IMR-90 (cell line): ENCODE data around the gene RGR. TPM values are rescaled to one million over a fixed set of nuclear protein-coding genes. Genes with fewer than 3 reads are reported as not detected.

Experiments used
- ATAC-seq: fragments of 200-7000 bp; cut with Tn5 transposase; 2 replicates; pipeline ENCODE4 v1.9.1; 2020; ENCODE audit warnings: low read depth, mild to moderate bottlenecking, moderate library complexity
- BruUV-seq: library from RNA; stranded (reverse); fragments of 400-500 nt; replicated peaks from 2 replicates; lab custom pipeline; 2021; lab: Mats Ljungman, UMichigan
- CTCF ChIA-PET: fragments of 300-600 bp; formaldehyde crosslinking; extraction: SDS; loops from one replicate; lab custom pipeline; 2021; ENCODE audit warnings: antibody characterized with exemption; lab: Yijun Ruan, JAX
- POLR2A ChIA-PET: fragments of 300-600 bp; sonication (Branson Sonifier 250); formaldehyde crosslinking; loops from one replicate; lab custom pipeline; 2022; ENCODE audit warnings: antibody characterized with exemption; ENCODE audit not compliant: unreplicated experiment; lab: Charles Lee
- DNase-seq: peaks from one replicate; pipeline ENCODE4 v3.0.0; 2013
- H2AFZ ChIP-seq: replicated peaks from 2 replicates; pipeline ENCODE3; 2013; ENCODE audit warnings: low read length, mild to moderate bottlenecking; ENCODE audit not compliant: poor library complexity
- H2AK5ac ChIP-seq: 2 replicates; pipeline ENCODE4 v1.6.1; 2013; ENCODE audit warnings: low read depth, low read length, inconsistent platforms
- H2AK9ac ChIP-seq: replicated peaks from 2 replicates; pipeline ENCODE3; 2013; ENCODE audit warnings: mild to moderate bottlenecking, low read depth, low read length, moderate library complexity; ENCODE audit not compliant: poor library complexity
- H2BK120ac ChIP-seq: 2 replicates; pipeline ENCODE4 v1.6.1; 2013; ENCODE audit warnings: low read depth, low read length, inconsistent platforms
- H2BK15ac ChIP-seq: 3 replicates; pipeline ENCODE4 v1.6.1; 2013; ENCODE audit warnings: low read depth, low read length, inconsistent platforms
- H2BK20ac ChIP-seq: 2 replicates; pipeline ENCODE4 v1.6.1; 2013; ENCODE audit warnings: low read depth, mild to moderate bottlenecking, inconsistent platforms, low read length, moderate library complexity
- H2BK5ac ChIP-seq: 2 replicates; pipeline ENCODE4 v1.6.1; 2013; ENCODE audit warnings: mild to moderate bottlenecking, low read depth, low read length, inconsistent platforms; ENCODE audit not compliant: poor library complexity, severe bottlenecking
- H3K14ac ChIP-seq: replicated peaks from 2 replicates; pipeline ENCODE4 v1.6.1; 2013; ENCODE audit warnings: low read depth, low read length, inconsistent platforms
- H3K18ac ChIP-seq: 2 replicates; pipeline ENCODE4 v1.6.1; 2013; ENCODE audit warnings: low read depth, low read length, control low read depth
- H3K23ac ChIP-seq: 2 replicates; pipeline ENCODE4 v1.6.1; 2013; ENCODE audit warnings: low read depth, low read length, inconsistent platforms
- H3K27ac ChIP-seq: 2 replicates; pipeline ENCODE4 v1.5.1; 2013; ENCODE audit warnings: mild to moderate bottlenecking, control low read depth, low read length; ENCODE audit not compliant: insufficient read depth
- H3K27me3 ChIP-seq: 2 replicates; pipeline ENCODE4 v1.6.1; 2013; ENCODE audit warnings: low read length; ENCODE audit not compliant: control insufficient read depth, insufficient read depth
- H3K36me3 ChIP-seq: 2 replicates; pipeline ENCODE4 v1.6.1; 2013; ENCODE audit warnings: low read length, mixed read lengths; ENCODE audit not compliant: control insufficient read depth, insufficient read depth
- H3K4ac ChIP-seq: 2 replicates; pipeline ENCODE4 v1.6.1; 2013; ENCODE audit warnings: low read depth, low read length, inconsistent platforms
- H3K4me1 ChIP-seq: 2 replicates; pipeline ENCODE4 v1.6.1; 2013; ENCODE audit warnings: low read length, mixed read lengths; ENCODE audit not compliant: control insufficient read depth, insufficient read depth
- H3K4me2 ChIP-seq: 2 replicates; pipeline ENCODE4 v1.6.1; 2013; ENCODE audit warnings: low read depth, mild to moderate bottlenecking, control low read depth, low read length, moderate library complexity
- H3K4me3 ChIP-seq: 2 replicates; pipeline ENCODE4 v1.5.1; 2013; ENCODE audit warnings: low read depth, mild to moderate bottlenecking, control low read depth, low read length, moderate library complexity; ENCODE audit not compliant: insufficient read depth
- H3K56ac ChIP-seq: 2 replicates; pipeline ENCODE4 v1.6.1; 2013; ENCODE audit warnings: low read length, inconsistent platforms; ENCODE audit not compliant: insufficient read depth; ENCODE audit errors: extremely low read depth
- H3K79me1 ChIP-seq, 2 experiments: 2 replicates each; pipeline ENCODE4 v1.6.1; 2013; ENCODE audit warnings: low read length in 2 of 2, inconsistent platforms in 1 of 2, low read depth in 1 of 2
- H3K9ac ChIP-seq: 2 replicates; pipeline ENCODE4 v1.6.1; 2013; ENCODE audit warnings: low read depth, low read length, control low read depth
- H3K9me1 ChIP-seq: 2 replicates; pipeline ENCODE4 v1.6.1; 2013; ENCODE audit warnings: low read length, inconsistent platforms; ENCODE audit not compliant: insufficient read depth
- H3K9me3 ChIP-seq: 2 replicates; pipeline ENCODE4 v1.6.1; 2013; ENCODE audit warnings: low read length; ENCODE audit not compliant: control insufficient read depth, insufficient read depth
- H4K20me1 ChIP-seq: 2 replicates; pipeline ENCODE4 v1.6.1; 2013; ENCODE audit warnings: low read length, inconsistent platforms; ENCODE audit not compliant: insufficient read depth
- H4K5ac ChIP-seq: 2 replicates; pipeline ENCODE4 v1.6.1; 2013; ENCODE audit warnings: mild to moderate bottlenecking, low read depth, low read length, control low read depth
- H4K8ac ChIP-seq, 2 experiments: 2 replicates each; pipeline ENCODE4 v1.6.1; 2013; ENCODE audit warnings: low read depth in 2 of 2, low read length in 2 of 2, control low read depth in 1 of 2, inconsistent platforms in 1 of 2
- H4K91ac ChIP-seq: 2 replicates; pipeline ENCODE4 v1.6.1; 2013; ENCODE audit warnings: low read depth, low read length, inconsistent platforms; ENCODE audit not compliant: insufficient read depth
- BHLHE40 ChIP-seq: fragments of 150-350 bp; IDR thresholded peaks from 2 replicates; pipeline ENCODE4 v1.6.1; 2016; ENCODE audit warnings: mild to moderate bottlenecking, low read depth, low read length
- CEBPB ChIP-seq: IDR thresholded peaks from 2 replicates; pipeline ENCODE4 v1.6.1; 2012; ENCODE audit warnings: low read depth, low read length, improper control_type of control experiment
- CHD1 ChIP-seq: IDR thresholded peaks from 2 replicates; pipeline ENCODE4 v1.6.1; 2012; ENCODE audit warnings: low read depth, low read length, improper control_type of control experiment
- CTCF ChIP-seq: conservative IDR thresholded peaks from 2 replicates; pipeline ENCODE4 v1.5.1; 2012; ENCODE audit warnings: mild to moderate bottlenecking, low read depth, low read length, improper control_type of control experiment
- ELK1 ChIP-seq: fragments of 150-350 bp; IDR thresholded peaks from 2 replicates; pipeline ENCODE4 v1.6.1; 2016; ENCODE audit warnings: low read depth, mild to moderate bottlenecking, low read length, moderate library complexity, borderline replicate concordance
- FOS ChIP-seq: fragments of 150-350 bp; IDR thresholded peaks from 2 replicates; pipeline ENCODE4 v1.6.1; 2016; ENCODE audit warnings: low read depth, low read length
- MAFK ChIP-seq: IDR thresholded peaks from 2 replicates; pipeline ENCODE4 v1.6.1; 2012; ENCODE audit warnings: low read depth, low read length, improper control_type of control experiment
- MAZ ChIP-seq: IDR thresholded peaks from 2 replicates; pipeline ENCODE4 v1.6.1; 2012; ENCODE audit warnings: low read depth, mild to moderate bottlenecking, low read length, improper control_type of control experiment, moderate library complexity, borderline replicate concordance
- MXI1 ChIP-seq: IDR thresholded peaks from 2 replicates; pipeline ENCODE4 v1.6.1; 2012; ENCODE audit warnings: low read depth, mild to moderate bottlenecking, low read length, moderate library complexity, borderline replicate concordance
- NFE2L2 ChIP-seq: fragments of 150-350 bp; IDR thresholded peaks from 2 replicates; pipeline ENCODE4 v1.6.1; 2016; ENCODE audit warnings: low read depth, mild to moderate bottlenecking, low read length
- POLR2A ChIP-seq: IDR thresholded peaks from 2 replicates; pipeline ENCODE4 v1.6.1; 2012; ENCODE audit warnings: mild to moderate bottlenecking, low read depth, low read length
- RAD21 ChIP-seq: IDR thresholded peaks from 2 replicates; pipeline ENCODE4 v1.6.1; 2012; ENCODE audit warnings: low read length, improper control_type of control experiment
- RCOR1 ChIP-seq: IDR thresholded peaks from 2 replicates; pipeline ENCODE4 v1.6.1; 2012; ENCODE audit warnings: mild to moderate bottlenecking, low read length, improper control_type of control experiment; ENCODE audit not compliant: insufficient replicate concordance
- RFX5 ChIP-seq: IDR thresholded peaks from 2 replicates; pipeline ENCODE4 v1.8.0; 2012; ENCODE audit warnings: low read depth, mild to moderate bottlenecking, low read length, moderate library complexity
- SMC3 ChIP-seq: fragments of 150-350 bp; IDR thresholded peaks from 2 replicates; pipeline ENCODE4 v1.6.1; 2016; ENCODE audit warnings: low read depth, mild to moderate bottlenecking, antibody characterized with exemption, low read length, moderate library complexity
- USF2 ChIP-seq: fragments of 150-350 bp; IDR thresholded peaks from 2 replicates; pipeline ENCODE4 v1.6.1; 2017; ENCODE audit warnings: mild to moderate bottlenecking, antibody characterized with exemption, low read length, low read depth
- WGBS, 2 experiments: methylation state at CpG; one replicate each; pipeline versions ENCODE4 v1.1.5 to v1.1.7; 2013; ENCODE audit warnings: missing lambda C conversion rate in 2 of 2; ENCODE audit not compliant: insufficient read length in 1 of 2; ENCODE audit errors: extremely low coverage in 2 of 2; 5-methylcytosine and 5-hydroxymethylcytosine counted together
- dilution Hi-C: fragments of 300-500 bp; cut with HindIII; formaldehyde crosslinking; loops from one replicate; pipeline ENCODE4 v1.14.3; 2018; ENCODE audit warnings: low sequenced_read_pairs; ENCODE audit not compliant: unreplicated experiment
- in situ Hi-C: fragments of 300-500 bp; cut with MboI; formaldehyde crosslinking; loops from 3 replicates; pipeline ENCODE4 v1.14.3; 2019; ENCODE audit warnings: low sequenced_read_pairs, inconsistent platforms, mixed read lengths
- intact Hi-C: fragments of 100-400 bp; cut with micrococcal nuclease; formaldehyde crosslinking; loops from 2 replicates; pipeline ENCODE4 v1.10.0; 2022
- polyA plus RNA-seq, 3 experiments: library from polyadenylated mRNA; depleted of rRNA; stranded (reverse); fragments of >200 nt; gene quantifications; 2 replicates each; pipeline ENCODE4 v1.2.3, GENCODE V29; 2012; ENCODE audit warnings: low replicate concordance in 1 of 3
- total RNA-seq: library from RNA; depleted of rRNA; stranded (reverse); fragments of >200 nt; gene quantifications from 2 replicates; pipeline ENCODE4 v1.2.3, GENCODE V29; 2012

The RGR gene
- total and polyA plus RNA-seq, 2 of the 4 experiments (the other 2 are of a cell fraction): not detected

GRCh38 chr10:84204610-84205009, 40.2 kb upstream of the RGR start:
- Histone ChIP-seq H4K8ac (no peak overlapping the region), H3K4me3 (no peak overlapping the region), H3K18ac (no peak overlapping the region), H2BK15ac (no peak overlapping the region), H2BK20ac (no peak overlapping the region), H2BK120ac (no peak overlapping the region), H3K56ac (no peak overlapping the region), H2AK9ac (no peak overlapping the region), H3K23ac (no peak overlapping the region), H4K91ac (no peak overlapping the region), H3K4me2 (no peak overlapping the region), H3K9me1 (no peaks in the 10 kb centered on the region), H3K9ac (no peak overlapping the region), H3K9me3 (no peaks in the 10 kb centered on the region), H3K4me1 (no peaks in the 10 kb centered on the region), H2BK5ac (no peak overlapping the region), H3K4ac (no peak overlapping the region), H3K36me3 (no peaks in the 10 kb centered on the region), H3K79me1 (no peaks in the 10 kb centered on the region), H4K20me1 (no peaks in the 10 kb centered on the region), H2AK5ac (no peak overlapping the region), H3K27ac (no peak overlapping the region), H3K14ac (no peak overlapping the region), H4K5ac (no peak overlapping the region), H2AFZ (peak overlapping the region; percentile 45), H3K27me3 (peaks cover 5% of the 10 kb centered on the region)
- CTCF ChIA-PET: interaction anchor here (0.6 kb wide), 1 partner anchor 22 kb away, joined by 6 read pairs; no protein-coding TSS in a partner anchor
- POLR2A ChIA-PET: no interaction called here
- ATAC-seq (no peak), DNase-seq (no peak)
- TF ChIP-seq CHD1 (no peak), POLR2A (no peak), MAZ (no peak), SMC3 (no peak), CEBPB (no peak), RCOR1 (no peak), CTCF (no peak), RFX5 (no peak), BHLHE40 (no peak), RAD21 (no peak), NFE2L2 (no peak), MAFK (no peak), ELK1 (no peak), USF2 (no peak), MXI1 (no peak), FOS (no peak)
- no TSS peak for BruUV-seq
- dilution Hi-C loops (no loop called here), in situ Hi-C loops (no loop called here), intact Hi-C loops (loop anchor here (5.0 kb wide), 1 partner anchor 57 kb away; no protein-coding TSS in a partner anchor)
- no CpG with 5 or more reads among the region's 4 CpGs for WGBS, 2 experiments
